IMR-90 (cell line): ENCODE data around the gene ZNF302. TPM values are rescaled to one million over a fixed set of nuclear protein-coding genes. Genes with fewer than 3 reads are reported as not detected.

Source experiments
- ATAC-seq: fragments of 200-7000 bp; cut with Tn5 transposase; 2 replicates; pipeline ENCODE4 v1.9.1; 2020; ENCODE audit warnings: low read depth, mild to moderate bottlenecking, moderate library complexity
- BruUV-seq: library from RNA; stranded (reverse); fragments of 400-500 nt; replicated peaks from 2 replicates; lab custom pipeline; 2021; lab: Mats Ljungman, UMichigan
- CTCF ChIA-PET: fragments of 300-600 bp; formaldehyde crosslinking; extraction: SDS; loops from one replicate; lab custom pipeline; 2021; ENCODE audit warnings: antibody characterized with exemption; lab: Yijun Ruan, JAX
- POLR2A ChIA-PET: fragments of 300-600 bp; sonication (Branson Sonifier 250); formaldehyde crosslinking; loops from one replicate; lab custom pipeline; 2022; ENCODE audit warnings: antibody characterized with exemption; ENCODE audit not compliant: unreplicated experiment; lab: Charles Lee
- DNase-seq: peaks from one replicate; pipeline ENCODE4 v3.0.0; 2013
- H2AFZ ChIP-seq: replicated peaks from 2 replicates; pipeline ENCODE3; 2013; ENCODE audit warnings: low read length, mild to moderate bottlenecking; ENCODE audit not compliant: poor library complexity
- H2AK5ac ChIP-seq: 2 replicates; pipeline ENCODE4 v1.6.1; 2013; ENCODE audit warnings: low read depth, low read length, inconsistent platforms
- H2AK9ac ChIP-seq: replicated peaks from 2 replicates; pipeline ENCODE3; 2013; ENCODE audit warnings: mild to moderate bottlenecking, low read depth, low read length, moderate library complexity; ENCODE audit not compliant: poor library complexity
- H2BK120ac ChIP-seq: 2 replicates; pipeline ENCODE4 v1.6.1; 2013; ENCODE audit warnings: low read depth, low read length, inconsistent platforms
- H2BK15ac ChIP-seq: 3 replicates; pipeline ENCODE4 v1.6.1; 2013; ENCODE audit warnings: low read depth, low read length, inconsistent platforms
- H2BK20ac ChIP-seq: 2 replicates; pipeline ENCODE4 v1.6.1; 2013; ENCODE audit warnings: low read depth, mild to moderate bottlenecking, inconsistent platforms, low read length, moderate library complexity
- H2BK5ac ChIP-seq: 2 replicates; pipeline ENCODE4 v1.6.1; 2013; ENCODE audit warnings: mild to moderate bottlenecking, low read depth, low read length, inconsistent platforms; ENCODE audit not compliant: poor library complexity, severe bottlenecking
- H3K14ac ChIP-seq: replicated peaks from 2 replicates; pipeline ENCODE4 v1.6.1; 2013; ENCODE audit warnings: low read depth, low read length, inconsistent platforms
- H3K18ac ChIP-seq: 2 replicates; pipeline ENCODE4 v1.6.1; 2013; ENCODE audit warnings: low read depth, low read length, control low read depth
- H3K23ac ChIP-seq: 2 replicates; pipeline ENCODE4 v1.6.1; 2013; ENCODE audit warnings: low read depth, low read length, inconsistent platforms
- H3K27ac ChIP-seq: 2 replicates; pipeline ENCODE4 v1.5.1; 2013; ENCODE audit warnings: mild to moderate bottlenecking, control low read depth, low read length; ENCODE audit not compliant: insufficient read depth
- H3K27me3 ChIP-seq: 2 replicates; pipeline ENCODE4 v1.6.1; 2013; ENCODE audit warnings: low read length; ENCODE audit not compliant: control insufficient read depth, insufficient read depth
- H3K36me3 ChIP-seq: 2 replicates; pipeline ENCODE4 v1.6.1; 2013; ENCODE audit warnings: low read length, mixed read lengths; ENCODE audit not compliant: control insufficient read depth, insufficient read depth
- H3K4ac ChIP-seq: 2 replicates; pipeline ENCODE4 v1.6.1; 2013; ENCODE audit warnings: low read depth, low read length, inconsistent platforms
- H3K4me1 ChIP-seq: 2 replicates; pipeline ENCODE4 v1.6.1; 2013; ENCODE audit warnings: low read length, mixed read lengths; ENCODE audit not compliant: control insufficient read depth, insufficient read depth
- H3K4me2 ChIP-seq: 2 replicates; pipeline ENCODE4 v1.6.1; 2013; ENCODE audit warnings: low read depth, mild to moderate bottlenecking, control low read depth, low read length, moderate library complexity
- H3K4me3 ChIP-seq: 2 replicates; pipeline ENCODE4 v1.5.1; 2013; ENCODE audit warnings: low read depth, mild to moderate bottlenecking, control low read depth, low read length, moderate library complexity; ENCODE audit not compliant: insufficient read depth
- H3K56ac ChIP-seq: 2 replicates; pipeline ENCODE4 v1.6.1; 2013; ENCODE audit warnings: low read length, inconsistent platforms; ENCODE audit not compliant: insufficient read depth; ENCODE audit errors: extremely low read depth
- H3K79me1 ChIP-seq, 2 experiments: 2 replicates each; pipeline ENCODE4 v1.6.1; 2013; ENCODE audit warnings: low read length in 2 of 2, inconsistent platforms in 1 of 2, low read depth in 1 of 2
- H3K9ac ChIP-seq: 2 replicates; pipeline ENCODE4 v1.6.1; 2013; ENCODE audit warnings: low read depth, low read length, control low read depth
- H3K9me1 ChIP-seq: 2 replicates; pipeline ENCODE4 v1.6.1; 2013; ENCODE audit warnings: low read length, inconsistent platforms; ENCODE audit not compliant: insufficient read depth
- H3K9me3 ChIP-seq: 2 replicates; pipeline ENCODE4 v1.6.1; 2013; ENCODE audit warnings: low read length; ENCODE audit not compliant: control insufficient read depth, insufficient read depth
- H4K20me1 ChIP-seq: 2 replicates; pipeline ENCODE4 v1.6.1; 2013; ENCODE audit warnings: low read length, inconsistent platforms; ENCODE audit not compliant: insufficient read depth
- H4K5ac ChIP-seq: 2 replicates; pipeline ENCODE4 v1.6.1; 2013; ENCODE audit warnings: mild to moderate bottlenecking, low read depth, low read length, control low read depth
- H4K8ac ChIP-seq, 2 experiments: 2 replicates each; pipeline ENCODE4 v1.6.1; 2013; ENCODE audit warnings: low read depth in 2 of 2, low read length in 2 of 2, control low read depth in 1 of 2, inconsistent platforms in 1 of 2
- H4K91ac ChIP-seq: 2 replicates; pipeline ENCODE4 v1.6.1; 2013; ENCODE audit warnings: low read depth, low read length, inconsistent platforms; ENCODE audit not compliant: insufficient read depth
- FOS ChIP-seq: fragments of 150-350 bp; IDR thresholded peaks from 2 replicates; pipeline ENCODE4 v1.6.1; 2016; ENCODE audit warnings: low read depth, low read length
- MAFK ChIP-seq: IDR thresholded peaks from 2 replicates; pipeline ENCODE4 v1.6.1; 2012; ENCODE audit warnings: low read depth, low read length, improper control_type of control experiment
- WGBS, 2 experiments: methylation state at CpG; one replicate each; pipeline versions ENCODE4 v1.1.5 to v1.1.7; 2013; ENCODE audit warnings: missing lambda C conversion rate in 2 of 2; ENCODE audit not compliant: insufficient read length in 1 of 2; ENCODE audit errors: extremely low coverage in 2 of 2; 5-methylcytosine and 5-hydroxymethylcytosine counted together
- dilution Hi-C: fragments of 300-500 bp; cut with HindIII; formaldehyde crosslinking; loops from one replicate; pipeline ENCODE4 v1.14.3; 2018; ENCODE audit warnings: low sequenced_read_pairs; ENCODE audit not compliant: unreplicated experiment
- in situ Hi-C: fragments of 300-500 bp; cut with MboI; formaldehyde crosslinking; loops from 3 replicates; pipeline ENCODE4 v1.14.3; 2019; ENCODE audit warnings: low sequenced_read_pairs, inconsistent platforms, mixed read lengths
- intact Hi-C: fragments of 100-400 bp; cut with micrococcal nuclease; formaldehyde crosslinking; loops from 2 replicates; pipeline ENCODE4 v1.10.0; 2022
- polyA plus RNA-seq, 3 experiments: library from polyadenylated mRNA; depleted of rRNA; stranded (reverse); fragments of >200 nt; gene quantifications; 2 replicates each; pipeline ENCODE4 v1.2.3, GENCODE V29; 2012; ENCODE audit warnings: low replicate concordance in 1 of 3
- total RNA-seq: library from RNA; depleted of rRNA; stranded (reverse); fragments of >200 nt; gene quantifications from 2 replicates; pipeline ENCODE4 v1.2.3, GENCODE V29; 2012

The ZNF302 gene
- total and polyA plus RNA-seq, 2 of the 4 experiments (the other 2 are of a cell fraction), result 9.1 to 9.5 TPM

DNA sequence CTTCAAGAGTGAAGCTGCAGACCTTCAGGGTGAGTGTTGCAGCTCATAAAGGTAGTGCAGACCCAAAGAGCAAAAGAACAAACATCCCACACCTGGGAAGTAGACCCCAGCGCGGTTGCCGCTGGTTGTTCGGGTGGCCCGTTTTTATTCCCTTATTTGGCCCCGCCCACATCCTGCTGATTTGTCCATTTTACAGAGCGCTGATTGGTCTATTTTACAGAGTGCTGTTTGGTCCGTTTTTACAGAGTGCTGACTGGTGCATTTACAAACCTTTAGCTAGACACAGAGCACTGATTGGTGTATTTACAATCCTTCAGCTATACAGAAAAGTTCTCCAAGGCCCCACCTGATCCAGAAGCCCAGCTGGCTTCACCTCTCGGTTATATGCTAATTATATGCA lies 1.6 kb upstream of the ZNF302 start:
- Histone ChIP-seq H3K18ac (no peak overlapping the region), H3K23ac (no peak overlapping the region), H4K91ac (no peak overlapping the region), H3K27ac (no peak overlapping the region), H3K9me1 (0 out of 2 replicates have a peak, but pooled peaks cover 6% of the 10 kb centered on the region), H4K8ac (peak overlapping the region; percentile 96 to 100; a peak in 3 of 4 replicates), H2AK5ac (no peak overlapping the region), H2BK15ac (no peak overlapping the region), H3K56ac (no peak overlapping the region), H3K36me3 (peaks cover 11% of the 10 kb centered on the region), H3K9ac (no peak overlapping the region), H3K4me1 (peaks cover 3% of the 10 kb centered on the region; the same call in 1 of the 2 replicates), H3K4me2 (no peak overlapping the region), H4K5ac (peak overlapping the region; percentile 98; the same call in 1 of the 2 replicates), H3K9me3 (no peaks in the 10 kb centered on the region; the same call in 1 of the 2 replicates), H2BK120ac (no peak overlapping the region), H2AK9ac (no peak overlapping the region), H3K79me1 (peaks cover 19 to 20% of the 10 kb centered on the region in 2 experiments), H3K14ac (no peak overlapping the region), H3K4ac (no peak overlapping the region), H2AFZ (no peak overlapping the region), H3K27me3 (no peaks in the 10 kb centered on the region), H2BK20ac (no peak overlapping the region), H4K20me1 (no peaks in the 10 kb centered on the region), H3K4me3 (no peak overlapping the region), H2BK5ac (no peak overlapping the region)
- DNase-seq (no peak), ATAC-seq (no peak)
- intact Hi-C loops (no loop called here), dilution Hi-C loops (no loop called here), in situ Hi-C loops (no loop called here)
- TF ChIP-seq FOS (no peak), MAFK (0 out of 2 replicates have a peak, but pooled peaks have one; percentile 5)
- no TSS peak for BruUV-seq
- WGBS, 2 experiments, result 100% methylated on average over 4 of the region's 9 CpGs; no CpG with 5 or more reads in 1 of the 2 experiments
- ChIA-PET CTCF (no interaction called here), POLR2A (no interaction called here)
